ENCODE results near the gene MAB21L2.
"Not testable (repeated sequence)": the region's sequence is repeated elsewhere in the genome, so short reads cannot be mapped to it uniquely, and the experiment has no call there.

The MAB21L2 gene

DNA sequence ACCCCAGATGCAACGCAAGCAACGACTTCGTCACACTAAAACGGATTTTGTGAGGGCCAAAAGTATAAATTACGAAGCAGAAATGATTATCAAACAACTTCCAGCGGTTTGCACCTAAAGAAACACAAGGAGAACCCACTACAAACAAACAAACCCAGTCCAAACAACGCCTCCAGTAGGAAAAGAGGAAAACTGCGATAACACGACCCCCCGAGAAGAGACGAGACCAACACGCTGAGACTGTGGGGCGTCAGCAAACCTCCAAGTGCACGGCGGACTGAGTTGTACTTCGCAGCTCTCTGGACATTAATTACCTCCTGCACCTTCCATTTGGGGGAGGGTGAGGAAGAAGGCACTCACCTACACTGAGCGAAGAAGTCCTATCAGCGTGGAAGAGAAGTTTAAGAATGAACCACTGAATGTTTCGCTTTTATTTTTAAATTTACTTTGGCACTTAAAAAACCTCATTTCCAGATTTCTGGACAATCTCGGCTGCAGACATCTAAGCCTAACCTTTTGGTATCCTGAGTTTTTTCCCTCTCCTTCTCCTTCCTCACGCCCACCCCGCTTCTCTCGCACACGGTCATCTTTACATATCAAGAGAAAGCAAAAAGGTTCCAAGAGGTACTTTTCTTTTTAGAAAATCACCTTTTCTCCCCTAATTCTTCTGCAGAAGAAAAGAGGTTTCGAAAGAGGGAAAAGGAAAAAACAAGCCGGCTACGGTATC, at the start of gene MAB21L2:
TSS of gene MAB21L2 (plus strand) at position 6 of the 727 bp plus-strand sequence. CDS start 879 bp downstream, outside the sequence.
- no peak for DNase-seq (ENCODE audit: low read depth)

DNA sequence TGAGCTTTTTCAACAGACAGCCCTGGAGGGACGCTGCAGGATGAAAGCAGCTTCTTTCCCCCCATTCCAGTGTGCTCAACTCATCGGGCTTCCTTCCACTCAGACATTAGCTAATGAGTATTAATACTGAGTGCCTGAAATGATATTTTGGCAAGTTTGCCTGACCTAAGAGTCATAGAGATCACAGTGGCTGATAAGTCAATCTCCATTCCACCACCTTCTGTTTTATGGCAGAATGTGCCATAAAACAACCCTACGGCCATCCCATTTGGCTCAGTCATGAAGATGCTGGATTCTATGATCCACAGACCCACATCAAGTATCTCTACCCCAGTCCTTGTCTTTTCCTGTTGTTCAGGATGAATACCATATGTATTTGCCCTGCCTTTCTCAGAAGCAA, 48.3 kb upstream of the MAB21L2 start:
- no peak for DNase-seq (ENCODE audit: low read depth)

- no peak for DNase-seq (ENCODE audit: low read depth)
Observed at GRCh38 chr4:150534818-150535217, 47.1 kb upstream of the MAB21L2 start.

GRCh38 chr4:150537911-150538310, 44.0 kb upstream of the MAB21L2 start:
- DNase-seq (ENCODE audit: low read depth) = not testable (repeated sequence)

DNA sequence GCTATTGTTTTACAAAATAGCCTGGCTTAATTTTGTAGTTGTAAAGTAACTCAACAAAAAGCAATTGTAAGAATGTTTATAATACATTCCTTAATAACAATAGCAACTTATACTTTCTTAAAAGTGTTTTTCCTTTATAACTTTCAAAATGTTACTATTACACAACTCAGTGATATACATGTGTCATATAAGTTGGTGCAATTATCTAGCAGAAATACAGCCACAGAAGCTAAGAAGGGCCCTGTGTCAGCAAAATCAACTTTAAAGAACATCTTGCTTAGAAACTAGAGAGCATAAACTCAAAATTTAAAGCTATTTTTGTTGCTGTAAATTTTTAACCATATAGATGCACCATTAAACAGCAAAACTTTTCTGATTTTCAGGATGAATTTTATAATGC, 41.4 kb upstream of the MAB21L2 start:
- DNase-seq (ENCODE audit: low read depth) = no peak

DNA sequence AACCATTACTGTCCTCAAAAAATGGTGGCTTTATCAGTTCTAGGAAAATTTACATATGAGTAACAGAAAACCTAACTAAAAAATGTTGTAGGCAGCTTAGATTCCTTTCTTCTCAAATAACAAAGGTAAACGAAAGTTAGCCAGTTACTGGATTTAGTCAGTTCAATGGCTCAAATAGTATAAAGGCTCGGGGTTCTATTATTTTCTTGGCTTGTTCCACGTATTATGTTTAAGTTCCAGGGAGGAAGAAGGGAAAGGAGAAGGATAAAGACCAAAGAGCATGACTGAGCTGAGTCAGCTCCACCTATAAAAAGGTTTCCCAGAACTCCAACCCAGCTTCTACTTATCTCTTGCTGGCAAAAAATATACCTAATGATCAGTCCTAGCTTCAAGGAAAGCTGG, 41.0 kb upstream of the MAB21L2 start:
- DNase-seq (ENCODE audit: low read depth) = no peak

DNA sequence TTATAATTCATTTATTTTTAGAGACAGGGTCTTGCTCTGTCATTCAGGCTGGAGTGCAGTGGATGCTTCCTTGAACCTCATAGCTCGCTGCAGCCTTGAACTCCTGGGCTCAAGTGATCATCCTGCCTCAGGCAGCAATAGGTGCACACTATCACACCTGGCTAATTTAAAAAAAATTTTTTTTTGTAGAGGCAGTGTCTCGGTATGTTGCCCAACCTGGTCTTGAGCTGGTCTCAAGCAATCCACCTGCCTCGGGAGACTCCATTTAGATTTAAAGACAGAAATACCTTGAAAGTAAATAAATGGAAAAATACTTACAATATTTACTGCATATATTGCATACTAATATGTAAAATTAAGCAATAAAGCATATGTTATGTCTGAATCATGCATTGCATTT, 40.3 kb upstream of the MAB21L2 start:
- no peak for DNase-seq (ENCODE audit: low read depth)

DNA sequence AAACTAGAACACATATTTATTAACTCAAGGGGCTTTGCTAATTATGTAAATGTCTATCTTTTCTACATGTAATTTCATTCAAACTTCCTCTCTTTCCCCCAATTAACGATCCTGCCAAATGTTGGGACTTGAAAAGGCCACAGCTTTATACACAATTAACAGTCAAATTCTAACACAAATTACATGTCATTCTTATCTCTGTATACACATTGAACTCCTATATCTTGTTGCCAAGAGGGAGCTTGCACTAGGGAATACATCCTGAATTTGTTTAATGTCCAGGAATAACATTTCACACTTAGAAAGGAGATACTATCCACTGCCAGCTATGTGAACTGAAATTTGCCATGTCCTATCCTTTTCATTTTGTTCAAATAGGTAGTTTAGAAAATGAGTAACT, 38.9 kb upstream of the MAB21L2 start:
- DNase-seq (ENCODE audit: low read depth) = no peak

GRCh38 chr4:150546286-150546685, 35.7 kb upstream of the MAB21L2 start:
- DNase-seq (ENCODE audit: low read depth) = no peak

DNA sequence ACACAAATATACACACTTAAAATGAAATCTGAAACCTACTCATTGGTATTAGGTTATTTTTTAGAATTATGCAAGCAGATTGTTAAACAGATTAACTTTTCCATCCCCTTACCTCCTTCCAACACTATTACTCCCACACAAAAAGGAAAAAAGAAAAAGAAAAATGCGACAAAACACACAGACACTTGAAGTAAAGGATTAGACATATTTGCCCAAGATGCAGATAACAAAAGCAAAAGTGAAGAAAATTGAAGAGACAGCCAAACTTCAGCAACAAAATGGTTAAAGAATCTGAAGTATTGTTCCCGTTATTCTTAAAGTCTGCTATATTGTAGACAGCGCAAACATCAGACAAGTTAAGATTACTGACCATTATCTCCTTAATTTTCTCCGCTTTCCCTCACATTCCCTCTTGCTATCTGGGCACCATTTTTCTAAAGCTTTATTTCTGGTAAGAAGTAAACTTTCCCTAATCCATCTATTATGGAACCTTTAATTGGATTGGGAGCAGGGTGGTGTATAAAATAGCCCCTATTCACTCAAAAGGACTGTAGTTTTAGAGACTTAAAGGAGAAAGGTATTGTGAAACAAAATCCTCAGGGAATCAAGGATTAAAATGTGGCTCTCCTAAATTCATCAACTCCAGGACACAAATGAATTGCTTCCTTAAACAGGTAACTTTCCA, 34.7 kb upstream of the MAB21L2 start:
- no peak for DNase-seq (ENCODE audit: low read depth)

- DNase-seq (ENCODE audit: low read depth) = not testable (repeated sequence)
Observed at GRCh38 chr4:150557811-150558210, 24.1 kb upstream of the MAB21L2 start.

GRCh38 chr4:150561143-150561737, 20.7 kb upstream of the MAB21L2 start:
- DNase-seq (ENCODE audit: low read depth) = no peak

DNA sequence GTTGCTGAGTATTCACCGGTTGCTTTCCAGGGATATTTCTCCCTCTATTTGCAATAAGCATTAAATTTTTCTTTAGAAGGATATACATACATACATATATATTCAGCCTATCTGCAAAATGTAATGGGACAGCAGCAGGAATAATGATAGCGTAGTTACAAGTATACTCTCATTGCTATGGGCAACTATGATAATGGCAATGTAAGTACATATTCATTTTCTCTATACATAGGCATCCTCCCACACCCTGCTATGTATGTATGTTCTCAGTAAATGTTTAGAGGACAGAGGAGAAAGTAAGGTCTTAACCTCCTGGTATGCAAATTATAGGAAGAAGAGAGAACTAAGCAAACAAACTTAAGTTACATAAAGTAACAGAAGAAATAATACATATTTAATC, 19.7 kb upstream of the MAB21L2 start:
- DNase-seq (ENCODE audit: low read depth) = no peak

DNA sequence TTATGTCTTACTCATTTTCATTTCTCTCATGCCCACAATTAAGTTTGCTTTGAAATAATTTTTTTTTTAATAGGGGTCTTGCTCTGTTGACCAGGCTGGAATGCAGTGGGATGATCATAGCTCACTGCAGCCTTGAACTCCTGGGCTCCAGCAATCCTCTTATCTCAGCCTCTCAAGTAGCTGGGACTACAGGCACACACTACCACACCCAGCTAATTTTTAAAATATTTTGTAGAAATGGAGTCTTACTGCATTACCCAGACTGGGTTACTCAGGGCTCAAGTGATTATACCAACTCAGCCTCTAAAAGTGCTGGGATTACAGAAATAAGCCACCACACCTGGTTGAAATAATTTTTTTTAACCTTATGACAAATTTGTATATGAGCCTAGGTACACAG, 19.2 kb upstream of the MAB21L2 start:
- DNase-seq (ENCODE audit: low read depth) = no peak

GRCh38 chr4:150564967-150565366, 17.0 kb upstream of the MAB21L2 start:
- not testable (repeated sequence) for DNase-seq (ENCODE audit: low read depth)

GRCh38 chr4:150567070-150567469, 14.9 kb upstream of the MAB21L2 start:
- DNase-seq (ENCODE audit: low read depth) = no peak

GRCh38 chr4:150569384-150569987, 12.5 kb upstream of the MAB21L2 start:
- DNase-seq (ENCODE audit: low read depth) = no peak

- no peak for DNase-seq (ENCODE audit: low read depth)
Observed at GRCh38 chr4:150569998-150570535, 11.9 kb upstream of the MAB21L2 start.

- no peak for DNase-seq (ENCODE audit: low read depth)
Observed at GRCh38 chr4:150570862-150571261, 11.1 kb upstream of the MAB21L2 start.

GRCh38 chr4:150572704-150573504, 9.0 kb upstream of the MAB21L2 start:
- no peak for DNase-seq (ENCODE audit: low read depth)

GRCh38 chr4:150573534-150573933, 8.4 kb upstream of the MAB21L2 start:
- DNase-seq (ENCODE audit: low read depth) = no peak

- DNase-seq (ENCODE audit: low read depth) = no peak
Observed at GRCh38 chr4:150574678-150575077, 7.3 kb upstream of the MAB21L2 start.
